Measurements from ENCODE around the gene MYOCD.

GRCh38 chr17:12738624-12739023 is 72.9 kb downstream of the MYOCD start:
- TF ChIP-seq POLR2A (IDR thresholded peaks at IDR 0.05) (no peak), CTCF (IDR thresholded peaks at IDR 0.05) (no peak)
